Lower leg skin (tissue), 4 donors: ENCODE data around the gene NFATC2. TPM values are rescaled to one million over a fixed set of nuclear protein-coding genes. Genes with fewer than 3 reads are reported as not detected.
A peak's percentile ranks its signal among the peaks of the same experiment; 100 is the strongest.

Experiments used
- DNase-seq, 2 donors: peaks; one replicate each; pipeline ENCODE4 v3.0.0-alpha.2; 2019; ENCODE audit warnings: low spot score in 2 of 2
- H3K4me3 ChIP-seq: fragments of 200-600 bp; sonication (generic); 2 replicates; pipeline ENCODE4 v1.5.1; 2017; ENCODE audit warnings: mild to moderate bottlenecking, low read depth; ENCODE audit not compliant: poor library complexity, severe bottlenecking
- POLR2A ChIP-seq, 2 donors: fragments of 450-650 bp; IDR thresholded peaks; one replicate each; pipeline ENCODE4 v1.6.1; 2016 to 2017; ENCODE audit warnings: antibody characterized with exemption in 2 of 2, mild to moderate bottlenecking in 1 of 2, moderate library complexity in 1 of 2
- WGBS, 2 donors: methylation state at CpG; one replicate each; pipeline ENCODE4 v1.1.5; 2018; 5-methylcytosine and 5-hydroxymethylcytosine counted together
- intact Hi-C: fragments of 100-400 bp; cut with DNase I; formaldehyde crosslinking; loops from one replicate; pipeline ENCODE4 v1.15.0; 2023; ENCODE audit warnings: low total_unique reads
- total RNA-seq, 4 donors: library from RNA; depleted of rRNA; stranded (reverse); fragments of >200 nt; gene quantifications; one replicate each; pipeline ENCODE4 v1.1.0, GENCODE V29; 2016
- TF ChIP-seq, protein P1 (sequence below), 3 donors: fragments of 450-650 bp; IDR thresholded peaks; one replicate each; pipeline ENCODE4 v1.5.1; 2016; ENCODE audit warnings: antibody characterized with exemption in 3 of 3, mild to moderate bottlenecking in 3 of 3, moderate library complexity in 2 of 3

The NFATC2 gene
- total RNA-seq, 4 donors from 2014 or later: 4.0 to 10.4 (median 5.1) TPM

DNA sequence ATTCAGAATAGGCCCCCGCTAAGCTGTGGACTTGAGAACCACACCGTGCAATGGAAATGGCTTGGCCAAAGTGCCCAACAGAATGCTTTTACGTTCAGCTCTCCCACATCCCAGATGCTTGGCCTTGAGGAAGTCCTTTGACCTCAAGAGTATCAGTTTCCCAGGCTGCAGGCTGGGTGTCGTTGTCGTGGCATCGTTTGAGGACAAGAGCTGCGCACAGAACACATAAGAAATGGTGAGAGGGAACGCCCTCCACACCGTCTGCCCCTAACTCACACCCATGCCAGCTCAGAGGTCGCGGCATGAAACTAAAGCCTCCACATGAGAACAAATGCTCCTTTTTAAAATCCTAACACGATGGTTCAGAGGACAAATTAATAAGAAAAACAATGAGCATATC, 37.0 kb downstream of the NFATC2 start:
- TF ChIP-seq POLR2A (IDR thresholded peaks at IDR 0.05): no peak
- TF ChIP-seq, protein P1, sequence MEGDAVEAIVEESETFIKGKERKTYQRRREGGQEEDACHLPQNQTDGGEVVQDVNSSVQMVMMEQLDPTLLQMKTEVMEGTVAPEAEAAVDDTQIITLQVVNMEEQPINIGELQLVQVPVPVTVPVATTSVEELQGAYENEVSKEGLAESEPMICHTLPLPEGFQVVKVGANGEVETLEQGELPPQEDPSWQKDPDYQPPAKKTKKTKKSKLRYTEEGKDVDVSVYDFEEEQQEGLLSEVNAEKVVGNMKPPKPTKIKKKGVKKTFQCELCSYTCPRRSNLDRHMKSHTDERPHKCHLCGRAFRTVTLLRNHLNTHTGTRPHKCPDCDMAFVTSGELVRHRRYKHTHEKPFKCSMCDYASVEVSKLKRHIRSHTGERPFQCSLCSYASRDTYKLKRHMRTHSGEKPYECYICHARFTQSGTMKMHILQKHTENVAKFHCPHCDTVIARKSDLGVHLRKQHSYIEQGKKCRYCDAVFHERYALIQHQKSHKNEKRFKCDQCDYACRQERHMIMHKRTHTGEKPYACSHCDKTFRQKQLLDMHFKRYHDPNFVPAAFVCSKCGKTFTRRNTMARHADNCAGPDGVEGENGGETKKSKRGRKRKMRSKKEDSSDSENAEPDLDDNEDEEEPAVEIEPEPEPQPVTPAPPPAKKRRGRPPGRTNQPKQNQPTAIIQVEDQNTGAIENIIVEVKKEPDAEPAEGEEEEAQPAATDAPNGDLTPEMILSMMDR (IDR thresholded peaks at IDR 0.05): no peak
- intact Hi-C loops: no loop called here
- WGBS, 2 donors: 84 to 87% methylated on average over 12 of the region's 12 CpGs
- no peak for DNase-seq
- H3K4me3 ChIP-seq: no peak overlapping the region

DNA sequence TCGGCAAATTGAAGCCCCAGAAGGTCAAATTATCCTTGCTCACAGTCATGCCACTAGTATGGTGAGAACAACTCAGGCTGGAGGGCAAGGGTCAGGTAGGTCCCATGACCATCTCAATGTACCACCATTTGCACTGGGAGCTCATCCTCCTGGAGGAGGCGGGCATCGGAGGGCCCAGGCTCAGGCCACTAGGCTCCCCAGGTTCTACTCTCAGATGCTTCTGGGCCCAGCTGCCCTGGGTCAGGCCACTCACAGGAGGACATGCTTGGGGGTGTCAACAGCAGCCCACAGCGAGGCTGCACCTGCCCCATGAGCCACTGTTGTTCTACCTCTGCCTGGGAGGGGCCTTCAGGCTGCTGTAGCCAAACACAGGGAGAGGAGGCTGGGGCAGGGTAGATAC, 39.1 kb downstream of the NFATC2 start:
- intact Hi-C loops: no loop called here
- WGBS, 2 donors: 95 to 97% methylated on average over 4 of the region's 4 CpGs
- TF ChIP-seq POLR2A (IDR thresholded peaks at IDR 0.05): no peak
- TF ChIP-seq, protein P1 (IDR thresholded peaks at IDR 0.05): no peak

DNA sequence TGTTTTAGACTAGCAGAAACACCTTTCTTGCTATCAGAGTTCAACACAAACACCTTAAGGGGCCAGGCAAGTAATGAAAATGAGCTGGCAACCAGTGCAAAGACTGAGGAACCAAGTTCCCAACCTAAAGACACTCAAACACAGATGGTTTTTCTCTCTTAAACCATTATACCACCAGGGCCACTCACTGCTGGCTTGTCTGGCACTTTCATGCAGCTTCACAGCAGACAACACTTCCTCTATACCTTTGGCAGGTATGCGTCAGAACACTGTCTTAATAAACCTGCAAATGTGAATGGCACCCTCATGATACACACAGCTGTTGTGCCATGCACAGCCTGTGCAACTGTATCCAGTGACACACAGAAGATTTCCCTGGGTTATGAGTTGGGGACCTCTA, 41.6 kb downstream of the NFATC2 start:
- H3K4me3 ChIP-seq: no peak overlapping the region
- intact Hi-C loops: no loop called here
- peak in 1 of 2 donors; percentile 37 for DNase-seq
- TF ChIP-seq POLR2A (IDR thresholded peaks at IDR 0.05): no peak
- TF ChIP-seq, protein P1 (IDR thresholded peaks at IDR 0.05): no peak
- WGBS, 2 donors: 78 to 90% methylated on average over 1 of the region's 1 CpG

More for the DNA sequence above, 39.1 kb downstream of the NFATC2 start:
- no peak overlapping the region for H3K4me3 ChIP-seq
- DNase-seq: no peak

DNA sequence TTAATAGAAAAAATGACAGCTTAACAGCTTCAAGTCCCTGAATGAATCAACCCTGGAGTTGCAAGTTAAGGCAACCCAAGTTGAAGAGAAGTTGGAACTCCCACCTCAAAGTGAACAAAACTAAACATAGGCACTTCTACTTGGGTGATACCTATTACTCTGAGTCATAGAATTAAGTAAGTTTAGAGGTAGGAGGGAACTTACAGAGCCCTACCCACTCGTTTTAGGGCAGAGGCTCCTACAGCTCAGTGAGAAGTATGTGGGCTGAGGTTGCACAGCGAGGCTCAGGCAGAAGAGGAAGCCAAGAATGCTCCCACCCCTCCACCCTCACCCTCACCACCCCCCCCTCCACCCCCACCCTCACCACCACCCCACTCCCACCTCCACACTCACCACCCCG, 42.2 kb downstream of the NFATC2 start:
- peak in 1 of 2 donors; percentile 67 for DNase-seq
- no peak overlapping the region for H3K4me3 ChIP-seq
- intact Hi-C loops: no loop called here
- TF ChIP-seq POLR2A (IDR thresholded peaks at IDR 0.05): no peak
- TF ChIP-seq, protein P1 (IDR thresholded peaks at IDR 0.05): no peak
- 23 to 77% methylated on average over 2 to 3 of the region's 3 CpGs for WGBS, 2 donors

DNA sequence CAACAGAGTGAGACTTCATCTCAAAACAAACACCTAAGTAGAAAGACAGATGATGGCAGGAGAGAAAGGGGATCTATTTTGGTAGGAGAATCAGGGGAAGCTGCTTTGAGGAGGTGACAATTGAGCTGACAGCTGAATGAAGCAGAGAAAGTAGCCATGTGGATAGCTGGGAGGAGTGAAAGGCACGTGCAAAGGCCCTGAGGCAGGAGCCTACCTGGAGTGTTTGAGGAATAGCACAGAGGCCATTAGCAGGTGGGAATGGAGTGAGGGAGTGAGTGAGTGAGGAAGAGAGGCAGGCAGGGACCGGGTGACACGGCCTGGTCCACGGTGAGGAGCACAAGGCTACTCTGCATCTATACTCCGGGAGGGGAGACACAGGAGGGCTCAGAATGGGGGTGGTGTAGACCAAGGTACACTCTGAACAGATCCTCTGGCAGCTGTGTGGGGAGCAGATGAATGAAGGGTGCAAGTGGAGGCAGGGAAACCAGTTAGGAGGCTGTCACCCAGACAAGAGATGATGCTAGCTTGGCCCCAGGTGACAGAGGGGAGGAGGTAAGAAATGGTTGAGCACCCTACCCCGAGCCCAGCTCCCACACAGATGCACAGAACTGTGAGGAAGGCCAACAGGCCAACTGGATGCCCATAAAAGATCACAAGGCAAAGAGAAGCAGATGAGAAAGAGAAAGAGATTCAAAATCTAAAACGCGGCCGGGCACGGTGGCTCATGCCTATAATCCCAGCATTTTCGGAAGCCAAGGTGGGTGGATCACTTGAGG, 43.6 kb downstream of the NFATC2 start:
- H3K4me3 ChIP-seq: no peak overlapping the region
- 95 to 97% methylated on average over 11 of the region's 11 CpGs for WGBS, 2 donors
- intact Hi-C loops: no loop called here
- TF ChIP-seq POLR2A (IDR thresholded peaks at IDR 0.05): no peak
- TF ChIP-seq, protein P1 (IDR thresholded peaks at IDR 0.05): no peak
- peak in 1 of 2 donors; percentile 69 for DNase-seq
